K562 (cell line): Measurements from ENCODE around the gene ENPP7.

ENCODE experiments used
- EGR1 ChIP-seq: fragments of 450-650 bp; conservative IDR thresholded peaks from 2 replicates; pipeline ENCODE4 v1.6.1; 2017; ENCODE audit warnings: mild to moderate bottlenecking
- GTF2F1 ChIP-seq: IDR thresholded peaks from 2 replicates; pipeline ENCODE4 v1.6.1; 2011; ENCODE audit warnings: low read depth, low read length, improper control_type of control experiment
- PHF20 ChIP-seq: fragments of 450-650 bp; IDR thresholded peaks from 2 replicates; pipeline ENCODE4 v1.6.1; 2018; ENCODE audit not compliant: partially characterized antibody
- TF ChIP-seq, protein P1 (sequence below): fragments of 450-650 bp; IDR thresholded peaks from 2 replicates; pipeline ENCODE4 v1.6.1; 2017; ENCODE audit warnings: mild to moderate bottlenecking, moderate library complexity
- TF ChIP-seq, protein P2 (sequence below): fragments of 250-450 bp; sonication (Bioruptor Pico); IDR thresholded peaks from 2 replicates; pipeline ENCODE4 v1.4.0; 2020; ENCODE audit warnings: borderline replicate concordance
- TF ChIP-seq, protein P3 (sequence below): fragments of 450-650 bp; IDR thresholded peaks from 2 replicates; pipeline ENCODE4 v1.6.1; 2016; ENCODE audit warnings: mild to moderate bottlenecking, moderate library complexity

DNA sequence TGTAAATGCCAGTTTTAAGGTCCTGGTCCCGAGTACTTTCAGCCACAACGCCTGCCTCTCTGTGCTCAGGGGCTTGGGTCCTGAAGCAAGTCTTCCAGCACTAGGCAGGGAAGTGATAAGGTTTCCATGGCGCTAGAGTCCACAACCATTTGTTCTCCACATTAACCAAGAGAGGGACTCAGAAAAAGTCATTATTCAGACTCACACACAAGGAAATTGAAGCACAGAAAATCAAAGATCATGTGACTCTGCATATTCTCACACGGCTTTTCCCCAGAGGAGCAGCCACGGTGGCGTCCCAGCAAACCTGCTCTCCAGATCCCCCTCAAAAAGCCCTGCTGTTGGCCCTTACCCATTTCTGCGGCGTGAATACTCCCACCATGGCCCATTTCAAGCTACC is 9.7 kb downstream of the ENPP7 start:
- TF ChIP-seq PHF20 (no peak), GTF2F1 (no peak), EGR1 (no peak)
- TF ChIP-seq, protein P1, sequence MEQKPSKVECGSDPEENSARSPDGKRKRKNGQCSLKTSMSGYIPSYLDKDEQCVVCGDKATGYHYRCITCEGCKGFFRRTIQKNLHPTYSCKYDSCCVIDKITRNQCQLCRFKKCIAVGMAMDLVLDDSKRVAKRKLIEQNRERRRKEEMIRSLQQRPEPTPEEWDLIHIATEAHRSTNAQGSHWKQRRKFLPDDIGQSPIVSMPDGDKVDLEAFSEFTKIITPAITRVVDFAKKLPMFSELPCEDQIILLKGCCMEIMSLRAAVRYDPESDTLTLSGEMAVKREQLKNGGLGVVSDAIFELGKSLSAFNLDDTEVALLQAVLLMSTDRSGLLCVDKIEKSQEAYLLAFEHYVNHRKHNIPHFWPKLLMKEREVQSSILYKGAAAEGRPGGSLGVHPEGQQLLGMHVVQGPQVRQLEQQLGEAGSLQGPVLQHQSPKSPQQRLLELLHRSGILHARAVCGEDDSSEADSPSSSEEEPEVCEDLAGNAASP, result no peak
- TF ChIP-seq, protein P2, sequence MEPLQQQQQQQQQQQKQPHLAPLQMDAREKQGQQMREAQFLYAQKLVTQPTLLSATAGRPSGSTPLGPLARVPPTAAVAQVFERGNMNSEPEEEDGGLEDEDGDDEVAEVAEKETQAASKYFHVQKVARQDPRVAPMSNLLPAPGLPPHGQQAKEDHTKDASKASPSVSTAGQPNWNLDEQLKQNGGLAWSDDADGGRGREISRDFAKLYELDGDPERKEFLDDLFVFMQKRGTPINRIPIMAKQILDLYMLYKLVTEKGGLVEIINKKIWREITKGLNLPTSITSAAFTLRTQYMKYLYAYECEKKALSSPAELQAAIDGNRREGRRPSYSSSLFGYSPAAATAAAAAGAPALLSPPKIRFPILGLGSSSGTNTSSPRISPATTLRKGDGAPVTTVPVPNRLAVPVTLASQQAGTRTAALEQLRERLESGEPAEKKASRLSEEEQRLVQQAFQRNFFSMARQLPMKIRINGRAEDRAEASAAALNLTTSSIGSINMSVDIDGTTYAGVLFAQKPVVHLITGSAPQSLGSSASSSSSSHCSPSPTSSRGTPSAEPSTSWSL (CRISPR knock-in tag), result no peak
- TF ChIP-seq, protein P3, sequence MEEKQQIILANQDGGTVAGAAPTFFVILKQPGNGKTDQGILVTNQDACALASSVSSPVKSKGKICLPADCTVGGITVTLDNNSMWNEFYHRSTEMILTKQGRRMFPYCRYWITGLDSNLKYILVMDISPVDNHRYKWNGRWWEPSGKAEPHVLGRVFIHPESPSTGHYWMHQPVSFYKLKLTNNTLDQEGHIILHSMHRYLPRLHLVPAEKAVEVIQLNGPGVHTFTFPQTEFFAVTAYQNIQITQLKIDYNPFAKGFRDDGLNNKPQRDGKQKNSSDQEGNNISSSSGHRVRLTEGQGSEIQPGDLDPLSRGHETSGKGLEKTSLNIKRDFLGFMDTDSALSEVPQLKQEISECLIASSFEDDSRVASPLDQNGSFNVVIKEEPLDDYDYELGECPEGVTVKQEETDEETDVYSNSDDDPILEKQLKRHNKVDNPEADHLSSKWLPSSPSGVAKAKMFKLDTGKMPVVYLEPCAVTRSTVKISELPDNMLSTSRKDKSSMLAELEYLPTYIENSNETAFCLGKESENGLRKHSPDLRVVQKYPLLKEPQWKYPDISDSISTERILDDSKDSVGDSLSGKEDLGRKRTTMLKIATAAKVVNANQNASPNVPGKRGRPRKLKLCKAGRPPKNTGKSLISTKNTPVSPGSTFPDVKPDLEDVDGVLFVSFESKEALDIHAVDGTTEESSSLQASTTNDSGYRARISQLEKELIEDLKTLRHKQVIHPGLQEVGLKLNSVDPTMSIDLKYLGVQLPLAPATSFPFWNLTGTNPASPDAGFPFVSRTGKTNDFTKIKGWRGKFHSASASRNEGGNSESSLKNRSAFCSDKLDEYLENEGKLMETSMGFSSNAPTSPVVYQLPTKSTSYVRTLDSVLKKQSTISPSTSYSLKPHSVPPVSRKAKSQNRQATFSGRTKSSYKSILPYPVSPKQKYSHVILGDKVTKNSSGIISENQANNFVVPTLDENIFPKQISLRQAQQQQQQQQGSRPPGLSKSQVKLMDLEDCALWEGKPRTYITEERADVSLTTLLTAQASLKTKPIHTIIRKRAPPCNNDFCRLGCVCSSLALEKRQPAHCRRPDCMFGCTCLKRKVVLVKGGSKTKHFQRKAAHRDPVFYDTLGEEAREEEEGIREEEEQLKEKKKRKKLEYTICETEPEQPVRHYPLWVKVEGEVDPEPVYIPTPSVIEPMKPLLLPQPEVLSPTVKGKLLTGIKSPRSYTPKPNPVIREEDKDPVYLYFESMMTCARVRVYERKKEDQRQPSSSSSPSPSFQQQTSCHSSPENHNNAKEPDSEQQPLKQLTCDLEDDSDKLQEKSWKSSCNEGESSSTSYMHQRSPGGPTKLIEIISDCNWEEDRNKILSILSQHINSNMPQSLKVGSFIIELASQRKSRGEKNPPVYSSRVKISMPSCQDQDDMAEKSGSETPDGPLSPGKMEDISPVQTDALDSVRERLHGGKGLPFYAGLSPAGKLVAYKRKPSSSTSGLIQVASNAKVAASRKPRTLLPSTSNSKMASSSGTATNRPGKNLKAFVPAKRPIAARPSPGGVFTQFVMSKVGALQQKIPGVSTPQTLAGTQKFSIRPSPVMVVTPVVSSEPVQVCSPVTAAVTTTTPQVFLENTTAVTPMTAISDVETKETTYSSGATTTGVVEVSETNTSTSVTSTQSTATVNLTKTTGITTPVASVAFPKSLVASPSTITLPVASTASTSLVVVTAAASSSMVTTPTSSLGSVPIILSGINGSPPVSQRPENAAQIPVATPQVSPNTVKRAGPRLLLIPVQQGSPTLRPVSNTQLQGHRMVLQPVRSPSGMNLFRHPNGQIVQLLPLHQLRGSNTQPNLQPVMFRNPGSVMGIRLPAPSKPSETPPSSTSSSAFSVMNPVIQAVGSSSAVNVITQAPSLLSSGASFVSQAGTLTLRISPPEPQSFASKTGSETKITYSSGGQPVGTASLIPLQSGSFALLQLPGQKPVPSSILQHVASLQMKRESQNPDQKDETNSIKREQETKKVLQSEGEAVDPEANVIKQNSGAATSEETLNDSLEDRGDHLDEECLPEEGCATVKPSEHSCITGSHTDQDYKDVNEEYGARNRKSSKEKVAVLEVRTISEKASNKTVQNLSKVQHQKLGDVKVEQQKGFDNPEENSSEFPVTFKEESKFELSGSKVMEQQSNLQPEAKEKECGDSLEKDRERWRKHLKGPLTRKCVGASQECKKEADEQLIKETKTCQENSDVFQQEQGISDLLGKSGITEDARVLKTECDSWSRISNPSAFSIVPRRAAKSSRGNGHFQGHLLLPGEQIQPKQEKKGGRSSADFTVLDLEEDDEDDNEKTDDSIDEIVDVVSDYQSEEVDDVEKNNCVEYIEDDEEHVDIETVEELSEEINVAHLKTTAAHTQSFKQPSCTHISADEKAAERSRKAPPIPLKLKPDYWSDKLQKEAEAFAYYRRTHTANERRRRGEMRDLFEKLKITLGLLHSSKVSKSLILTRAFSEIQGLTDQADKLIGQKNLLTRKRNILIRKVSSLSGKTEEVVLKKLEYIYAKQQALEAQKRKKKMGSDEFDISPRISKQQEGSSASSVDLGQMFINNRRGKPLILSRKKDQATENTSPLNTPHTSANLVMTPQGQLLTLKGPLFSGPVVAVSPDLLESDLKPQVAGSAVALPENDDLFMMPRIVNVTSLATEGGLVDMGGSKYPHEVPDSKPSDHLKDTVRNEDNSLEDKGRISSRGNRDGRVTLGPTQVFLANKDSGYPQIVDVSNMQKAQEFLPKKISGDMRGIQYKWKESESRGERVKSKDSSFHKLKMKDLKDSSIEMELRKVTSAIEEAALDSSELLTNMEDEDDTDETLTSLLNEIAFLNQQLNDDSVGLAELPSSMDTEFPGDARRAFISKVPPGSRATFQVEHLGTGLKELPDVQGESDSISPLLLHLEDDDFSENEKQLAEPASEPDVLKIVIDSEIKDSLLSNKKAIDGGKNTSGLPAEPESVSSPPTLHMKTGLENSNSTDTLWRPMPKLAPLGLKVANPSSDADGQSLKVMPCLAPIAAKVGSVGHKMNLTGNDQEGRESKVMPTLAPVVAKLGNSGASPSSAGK, result no peak
